Uterus (tissue), 2 donors: ENCODE results near the gene PRSS12.

ENCODE experiments used
- CTCF ChIP-seq, 4 experiments: fragments of 200-600 bp in 2 of 4; fragments of 450-650 bp in 2 of 4; sonication (generic) in 2 of 4; IDR thresholded peaks; one replicate each; pipeline ENCODE4 v1.5.1; 2016 to 2019; ENCODE audit warnings: antibody characterized with exemption in 4 of 4, mild to moderate bottlenecking in 2 of 4, moderate library complexity in 1 of 4
- POLR2A ChIP-seq, 2 donors: fragments of 450-650 bp; IDR thresholded peaks; one replicate each; pipeline ENCODE4 v1.6.1; 2016; ENCODE audit warnings: antibody characterized with exemption in 2 of 2, mild to moderate bottlenecking in 1 of 2, moderate library complexity in 1 of 2

GRCh38 chr4:118372251-118372650 lies 19.4 kb upstream of the PRSS12 start:
- no peak for TF ChIP-seq CTCF (IDR thresholded peaks at IDR 0.05)
- no peak for TF ChIP-seq POLR2A (IDR thresholded peaks at IDR 0.05)
